Peyer's patch (tissue), 4 donors: ENCODE measurements around the gene PGLYRP4. TPM values are rescaled to one million over a fixed set of nuclear protein-coding genes. Genes with fewer than 3 reads are reported as not detected.
A peak's percentile ranks its signal among the peaks of the same experiment; 100 is the strongest.

Experiments
- DNase-seq, 3 donors: peaks; one replicate each; pipeline ENCODE4 v3.0.0-alpha.2; 2017 to 2019
- H3K27ac ChIP-seq, 4 donors: fragments of 200-600 bp; sonication (generic); one replicate each; pipeline ENCODE4 v1.5.1; 2016 to 2019
- H3K27me3 ChIP-seq, 2 donors: fragments of 200-600 bp; sonication (generic); one replicate each; pipeline ENCODE4 v1.5.1; 2019
- H3K36me3 ChIP-seq, 3 donors: fragments of 200-600 bp; sonication (generic); one replicate each; pipeline ENCODE4 v1.5.1; 2016 to 2019
- H3K4me1 ChIP-seq, 4 donors: fragments of 200-600 bp; sonication (generic); one replicate each; pipeline ENCODE4 v1.5.1; 2016 to 2019
- H3K4me3 ChIP-seq, 4 donors: fragments of 200-600 bp; sonication (generic); 1 replicate in 3 of 4; 2 replicates in 1 of 4; pipeline ENCODE4 v1.5.1; 2016 to 2019; ENCODE audit warnings: mild to moderate bottlenecking in 1 of 4
- H3K9me3 ChIP-seq, 4 donors: fragments of 200-600 bp; sonication (generic); one replicate each; pipeline ENCODE4 v1.5.1; 2016 to 2019; ENCODE audit warnings: mild to moderate bottlenecking in 1 of 4
- CTCF ChIP-seq, 6 experiments: fragments of 450-650 bp in 4 of 6; fragments of 200-600 bp in 2 of 6; sonication (generic) in 1 of 6; IDR thresholded peaks; one replicate each; pipeline ENCODE4 v1.5.1; 2017 to 2019; ENCODE audit warnings: antibody characterized with exemption in 6 of 6, mild to moderate bottlenecking in 3 of 6, moderate library complexity in 1 of 6
- POLR2A ChIP-seq, 2 donors: fragments of 450-650 bp; IDR thresholded peaks; one replicate each; pipeline ENCODE4 v1.5.1; 2017; ENCODE audit warnings: antibody characterized with exemption in 2 of 2, mild to moderate bottlenecking in 2 of 2, moderate library complexity in 2 of 2
- total RNA-seq, 4 donors: library from RNA; depleted of rRNA; stranded (reverse); fragments of >200 nt; gene quantifications; one replicate each; pipeline ENCODE4 v1.1.0, GENCODE V29; 2016

Gene PGLYRP4
- total RNA-seq, 4 donors from 2014 or later, result not detected

- Histone ChIP-seq H3K4me3 (no peak overlapping the region), H3K27ac (no peak overlapping the region), H3K36me3 (no peaks in the 10 kb centered on the region), H3K27me3 (no peaks in the 10 kb centered on the region), H3K9me3 (no peaks in the 10 kb centered on the region), H3K4me1 (peaks cover 0 to 14% (median 6%) of the 10 kb centered on the region in 4 donors)
- no peak for TF ChIP-seq CTCF (IDR thresholded peaks at IDR 0.05)
- no peak for TF ChIP-seq POLR2A (IDR thresholded peaks at IDR 0.05)
- peak in 1 of 3 donors; percentile 37 for DNase-seq
Observed at GRCh38 chr1:153343811-153344717, 4.6 kb downstream of the PGLYRP4 start.

GRCh38 chr1:153343040-153343681, 5.5 kb downstream of the PGLYRP4 start:
- Histone ChIP-seq H3K36me3 (no peaks in the 10 kb centered on the region), H3K4me1 (peaks cover 0 to 14% (median 6%) of the 10 kb centered on the region in 4 donors), H3K27me3 (no peaks in the 10 kb centered on the region), H3K9me3 (no peaks in the 10 kb centered on the region), H3K27ac (no peak overlapping the region), H3K4me3 (no peak overlapping the region)
- no peak for TF ChIP-seq POLR2A (IDR thresholded peaks at IDR 0.05)
- TF ChIP-seq CTCF (IDR thresholded peaks at IDR 0.05), result no peak
- DNase-seq, result no peak

GRCh38 chr1:153342178-153342577, 6.5 kb downstream of the PGLYRP4 start:
- no peak for DNase-seq
- H3K4me3 ChIP-seq, result no peak overlapping the region
- no peak overlapping the region for H3K27ac ChIP-seq
- no peaks in the 10 kb centered on the region for H3K9me3 ChIP-seq
- TF ChIP-seq POLR2A (IDR thresholded peaks at IDR 0.05), result no peak
- TF ChIP-seq CTCF (IDR thresholded peaks at IDR 0.05), result no peak
- H3K4me1 ChIP-seq, result peaks cover 0 to 14% (median 6%) of the 10 kb centered on the region in 4 donors
- no peaks in the 10 kb centered on the region for H3K27me3 ChIP-seq
- no peaks in the 10 kb centered on the region for H3K36me3 ChIP-seq

GRCh38 chr1:153341431-153341934, 7.2 kb downstream of the PGLYRP4 start:
- DNase-seq, result no peak
- Histone ChIP-seq H3K27me3 (no peaks in the 10 kb centered on the region), H3K4me1 (peaks cover 0 to 14% (median 6%) of the 10 kb centered on the region in 4 donors), H3K4me3 (no peak overlapping the region), H3K36me3 (no peaks in the 10 kb centered on the region), H3K27ac (no peak overlapping the region), H3K9me3 (no peaks in the 10 kb centered on the region)
- TF ChIP-seq POLR2A (IDR thresholded peaks at IDR 0.05) (no peak), CTCF (IDR thresholded peaks at IDR 0.05) (no peak)

GRCh38 chr1:153340356-153340755, 8.3 kb downstream of the PGLYRP4 start:
- Histone ChIP-seq H3K27ac (no peak overlapping the region), H3K27me3 (no peaks in the 10 kb centered on the region), H3K4me1 (peaks cover 0 to 14% (median under 1%) of the 10 kb centered on the region in 4 donors), H3K36me3 (no peaks in the 10 kb centered on the region), H3K9me3 (no peaks in the 10 kb centered on the region), H3K4me3 (no peak overlapping the region)
- DNase-seq, result no peak
- TF ChIP-seq POLR2A (IDR thresholded peaks at IDR 0.05), result no peak
- no peak for TF ChIP-seq CTCF (IDR thresholded peaks at IDR 0.05)
